HCT116 (cell line): Measurements from ENCODE around the gene BPIFB6. TPM values are rescaled to one million over a fixed set of nuclear protein-coding genes. Genes with fewer than 3 reads are reported as not detected.

Source experiments
- ATAC-seq: fragments of 200-7000 bp; cut with Tn5 transposase; 2 replicates; pipeline ENCODE4 v1.9.1; 2020; ENCODE audit warnings: mild to moderate bottlenecking, moderate library complexity
- BruUV-seq: library from RNA; stranded (reverse); fragments of 400-500 nt; replicated peaks from 2 replicates; lab custom pipeline; 2021; lab: Mats Ljungman, UMichigan
- CTCF ChIA-PET: fragments of 300-600 bp; sonication (Branson Sonifier 250); formaldehyde crosslinking; loops from one replicate; lab custom pipeline; 2021; ENCODE audit warnings: antibody characterized with exemption; lab: Charles Lee
- POLR2A ChIA-PET: fragments of 300-600, 350-600 bp; sonication (Branson Sonifier 250); formaldehyde crosslinking; loops from one replicate; lab custom pipeline; 2021; ENCODE audit warnings: antibody characterized with exemption; lab: Charles Lee
- RAD21 ChIA-PET, 2 experiments: fragments of 300-600 bp; sonication (Branson Sonifier 250); formaldehyde crosslinking; loops; one replicate each; lab custom pipeline; 2023; ENCODE audit warnings: low total read pairs in 2 of 2; ENCODE audit not compliant: uncharacterized antibody in 2 of 2, unreplicated experiment in 2 of 2, low non-redundant PET in 1 of 2; lab: Charles Lee
- DNase-seq: peaks from one replicate; pipeline ENCODE4 v3.0.0-alpha.2; 2010; ENCODE audit warnings: low read depth, low spot score
- H2AFZ ChIP-seq: fragments of 200-600 bp; shearing (Covaris generic), sonication (generic); 2 replicates; pipeline ENCODE4 v1.6.1; 2017; ENCODE audit warnings: low read depth, mixed run types, mixed read lengths, antibody characterized with exemption, low read length; ENCODE audit not compliant: poor library complexity, severe bottlenecking
- H3K27ac ChIP-seq: 2 replicates; pipeline ENCODE4 v1.5.1; 2012; ENCODE audit warnings: low read depth, low read length
- H3K27me3 ChIP-seq: fragments of 200-600 bp; sonication (generic); 2 replicates; pipeline ENCODE4 v1.6.1; 2016; ENCODE audit warnings: mixed run types, low read length, mixed read lengths; ENCODE audit not compliant: insufficient read depth
- H3K36me3 ChIP-seq, 2 experiments: fragments of 200-500 bp in 1 of 2; fragments of 200-600 bp in 1 of 2; sonication (Bioruptor generic) in 1 of 2; sonication (generic) in 1 of 2; 2 replicates each; pipeline versions ENCODE4 v1.5.1 to v1.6.1; 2014 to 2016; ENCODE audit warnings: low read length in 2 of 2, inconsistent platforms in 1 of 2, mixed read lengths in 1 of 2, mixed run types in 1 of 2; ENCODE audit not compliant: insufficient read depth in 2 of 2, control insufficient read depth in 1 of 2
- H3K4me1 ChIP-seq, 2 experiments: fragments of 200-600 bp in 1 of 2; sonication (generic) in 1 of 2; 2 replicates each; pipeline versions ENCODE4 v1.5.1 to v1.6.1; 2012 to 2017; ENCODE audit warnings: low read length in 2 of 2, inconsistent platforms in 1 of 2, mild to moderate bottlenecking in 1 of 2, mixed read lengths in 1 of 2, mixed run types in 1 of 2, moderate library complexity in 1 of 2; ENCODE audit not compliant: insufficient read depth in 2 of 2, control insufficient read depth in 1 of 2
- H3K4me2 ChIP-seq: fragments of 200-600 bp; sonication (generic); 2 replicates; pipeline ENCODE4 v1.6.1; 2017; ENCODE audit warnings: mixed run types, low read length, mixed read lengths
- H3K4me3 ChIP-seq, 2 experiments: fragments of 200-600 bp in 1 of 2; sonication (generic) in 1 of 2; replicated peaks in 1 of 2; 2 replicates each; pipeline ENCODE4 v1.5.1; 2011 to 2016; ENCODE audit warnings: low read length in 2 of 2, control low read depth in 1 of 2, low read depth in 1 of 2, mild to moderate bottlenecking in 1 of 2, mixed read lengths in 1 of 2, mixed run types in 1 of 2
- H3K79me2 ChIP-seq: fragments of 200-600 bp; sonication (generic); 2 replicates; pipeline ENCODE4 v1.6.1; 2017; ENCODE audit warnings: mild to moderate bottlenecking, mixed run types, low read length, moderate library complexity, mixed read lengths; ENCODE audit not compliant: insufficient read depth
- H3K9ac ChIP-seq: fragments of 200-600 bp; sonication (generic); 2 replicates; pipeline ENCODE4 v1.6.1; 2016; ENCODE audit warnings: low read length, mixed read lengths
- H3K9me2 ChIP-seq: fragments of 200-600 bp; sonication (generic), shearing (Covaris generic); 2 replicates; pipeline ENCODE4 v1.6.1; 2017; ENCODE audit warnings: mixed run types, mild to moderate bottlenecking, moderate library complexity; ENCODE audit not compliant: insufficient read depth
- H3K9me3 ChIP-seq, 2 experiments: fragments of 200-500 bp in 1 of 2; fragments of 200-600 bp in 1 of 2; sonication (Bioruptor generic) in 1 of 2; sonication (generic) in 1 of 2; 2 replicates each; pipeline ENCODE4 v1.6.1; 2014 to 2017; ENCODE audit warnings: low read length in 2 of 2, mixed read lengths in 2 of 2, inconsistent platforms in 1 of 2, low read depth in 1 of 2, mild to moderate bottlenecking in 1 of 2, mixed run types in 1 of 2, moderate library complexity in 1 of 2; ENCODE audit not compliant: control insufficient read depth in 1 of 2, insufficient read depth in 1 of 2
- H4K20me1 ChIP-seq: fragments of 200-600 bp; sonication (generic), shearing (Covaris generic); 2 replicates; pipeline ENCODE4 v1.6.1; 2017; ENCODE audit warnings: mixed run types, mild to moderate bottlenecking, moderate library complexity; ENCODE audit not compliant: insufficient read depth
- ATF3 ChIP-seq: IDR thresholded peaks from 2 replicates; pipeline ENCODE4 v1.6.1; 2012
- CBX3 ChIP-seq: IDR thresholded peaks from 2 replicates; pipeline ENCODE4 v1.6.1; 2012; ENCODE audit warnings: low read depth
- CEBPB ChIP-seq: IDR thresholded peaks from 2 replicates; pipeline ENCODE4 v1.6.1; 2012; ENCODE audit warnings: low read depth
- EGR1 ChIP-seq: IDR thresholded peaks from 2 replicates; pipeline ENCODE4 v1.6.1; 2012; ENCODE audit warnings: low read depth
- ELF1 ChIP-seq: IDR thresholded peaks from 2 replicates; pipeline ENCODE4 v1.6.1; 2012; ENCODE audit warnings: low read depth, borderline replicate concordance
- EZH2 ChIP-seq: fragments of 200-600 bp; sonication (generic); IDR thresholded peaks from 2 replicates; pipeline ENCODE4 v1.6.1; 2017; ENCODE audit warnings: antibody characterized with exemption, mixed run types
- EZH2phosphoT487 ChIP-seq: fragments of 200-600 bp; IDR thresholded peaks from 2 replicates; pipeline ENCODE4 v1.6.1; 2018; ENCODE audit warnings: antibody characterized with exemption, borderline replicate concordance
- JUND ChIP-seq: IDR thresholded peaks from 2 replicates; pipeline ENCODE4 v1.6.1; 2012
- POLR2A ChIP-seq: IDR thresholded peaks from 2 replicates; pipeline ENCODE4 v1.7.0; 2011; ENCODE audit warnings: borderline replicate concordance; ENCODE audit not compliant: insufficient read depth, insufficient read length; ENCODE audit errors: extremely low read depth
- RAD21 ChIP-seq: IDR thresholded peaks from 2 replicates; pipeline ENCODE4 v1.6.1; 2012; ENCODE audit warnings: low read depth, mild to moderate bottlenecking
- REST ChIP-seq: IDR thresholded peaks from 2 replicates; pipeline ENCODE4 v1.6.1; 2012; ENCODE audit warnings: low read depth
- SIN3A ChIP-seq: IDR thresholded peaks from 2 replicates; pipeline ENCODE4 v1.6.1; 2012; ENCODE audit warnings: low read depth
- SP1 ChIP-seq: IDR thresholded peaks from 2 replicates; pipeline ENCODE4 v1.6.1; 2012; ENCODE audit warnings: low read depth
- SRF ChIP-seq: IDR thresholded peaks from 2 replicates; pipeline ENCODE4 v1.6.1; 2012; ENCODE audit warnings: low read depth
- YY1 ChIP-seq: IDR thresholded peaks from 2 replicates; pipeline ENCODE4 v1.6.1; 2011; ENCODE audit warnings: low read length, low read depth, moderate library complexity, mild to moderate bottlenecking; ENCODE audit not compliant: insufficient replicate concordance; ENCODE audit errors: extremely low read depth
- ZFX ChIP-seq: fragments of 450-650 bp; IDR thresholded peaks from 2 replicates; pipeline ENCODE4 v1.6.1; 2017
- intact Hi-C: fragments of 100-400 bp; cut with micrococcal nuclease; formaldehyde crosslinking; loops from 2 replicates; pipeline ENCODE4 v1.10.0; 2022
- total RNA-seq: library from RNA; stranded (reverse); gene quantifications from one replicate; pipeline ENCODE4 v1.2.1, GENCODE V29; 2021; ENCODE audit not compliant: unreplicated experiment
- TF ChIP-seq, protein P1 (sequence below), 3 experiments: fragments of 200-600 bp in 1 of 3; sonication (generic) in 1 of 3; IDR thresholded peaks in 2 of 3; conservative IDR thresholded peaks in 1 of 3; 2 replicates each; pipeline ENCODE4 v1.5.1; 2012 to 2017; ENCODE audit warnings: low read depth in 2 of 3, low read length in 2 of 3, antibody characterized with exemption in 1 of 3, borderline replicate concordance in 1 of 3, control low read depth in 1 of 3, mild to moderate bottlenecking in 1 of 3, mixed read lengths in 1 of 3, mixed run types in 1 of 3, moderate library complexity in 1 of 3; ENCODE audit not compliant: insufficient read depth in 1 of 3

BPIFB6 gene
- total RNA-seq, 1 experiment from 2014 or later = not detected

DNA sequence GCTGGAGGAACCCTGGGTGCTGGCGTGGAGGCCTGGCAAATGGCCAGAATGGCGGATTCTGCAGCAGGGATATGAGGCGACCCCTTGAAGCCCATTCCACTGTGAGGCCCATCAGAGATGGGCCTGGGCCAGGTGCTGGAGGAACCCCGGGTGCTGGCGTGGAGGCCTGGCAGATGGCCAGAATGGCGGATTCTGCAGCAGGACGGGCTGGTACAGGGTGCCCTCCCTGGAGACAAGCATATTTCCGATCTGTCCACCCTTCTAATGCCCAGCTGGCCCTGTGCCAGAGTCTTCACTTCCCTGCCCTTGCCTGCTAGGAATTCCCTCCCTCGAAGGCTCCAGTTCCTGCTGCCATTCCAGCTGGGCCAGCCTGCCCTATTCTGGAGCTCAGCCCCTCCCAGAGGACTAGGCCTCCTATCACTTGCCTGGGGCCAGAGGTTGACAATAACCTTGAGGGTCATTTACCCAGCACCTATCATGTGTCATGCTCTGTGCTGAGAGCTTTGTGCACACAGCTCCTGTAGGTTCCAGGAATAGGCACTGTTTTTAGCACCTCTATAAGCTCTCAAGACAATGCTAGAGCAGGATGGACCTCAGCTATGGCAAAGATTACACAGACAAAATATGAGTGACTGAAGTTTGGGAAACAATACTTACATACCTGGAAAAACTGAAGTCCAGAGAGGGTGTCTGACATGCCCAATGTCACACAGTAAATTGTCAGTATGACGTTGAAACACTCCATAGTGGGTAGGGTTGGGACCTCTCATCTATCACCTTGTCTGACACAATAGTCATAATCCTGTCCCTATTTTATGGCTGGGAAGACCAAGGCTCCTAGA, 48.6 kb upstream of the BPIFB6 start:
- no peak overlapping the region for H3K27ac ChIP-seq
- no peaks in the 10 kb centered on the region for H3K36me3 ChIP-seq
- no peak overlapping the region for H3K9ac ChIP-seq
- no TSS peak for BruUV-seq
- no peak for ATAC-seq
- POLR2A ChIA-PET = no interaction called here
- H3K4me2 ChIP-seq = no peak overlapping the region
- no peak overlapping the region for H2AFZ ChIP-seq
- no peak for DNase-seq
- TF ChIP-seq RAD21 (no peak), REST (no peak), EZH2phosphoT487 (no peak), SRF (no peak), EZH2 (no peak), ATF3 (no peak), SP1 (no peak), CEBPB (no peak), CBX3 (no peak), SIN3A (no peak), ELF1 (no peak), EGR1 (no peak), YY1 (no peak), POLR2A (no peak), JUND (no peak), ZFX (no peak)
- TF ChIP-seq, protein P1, sequence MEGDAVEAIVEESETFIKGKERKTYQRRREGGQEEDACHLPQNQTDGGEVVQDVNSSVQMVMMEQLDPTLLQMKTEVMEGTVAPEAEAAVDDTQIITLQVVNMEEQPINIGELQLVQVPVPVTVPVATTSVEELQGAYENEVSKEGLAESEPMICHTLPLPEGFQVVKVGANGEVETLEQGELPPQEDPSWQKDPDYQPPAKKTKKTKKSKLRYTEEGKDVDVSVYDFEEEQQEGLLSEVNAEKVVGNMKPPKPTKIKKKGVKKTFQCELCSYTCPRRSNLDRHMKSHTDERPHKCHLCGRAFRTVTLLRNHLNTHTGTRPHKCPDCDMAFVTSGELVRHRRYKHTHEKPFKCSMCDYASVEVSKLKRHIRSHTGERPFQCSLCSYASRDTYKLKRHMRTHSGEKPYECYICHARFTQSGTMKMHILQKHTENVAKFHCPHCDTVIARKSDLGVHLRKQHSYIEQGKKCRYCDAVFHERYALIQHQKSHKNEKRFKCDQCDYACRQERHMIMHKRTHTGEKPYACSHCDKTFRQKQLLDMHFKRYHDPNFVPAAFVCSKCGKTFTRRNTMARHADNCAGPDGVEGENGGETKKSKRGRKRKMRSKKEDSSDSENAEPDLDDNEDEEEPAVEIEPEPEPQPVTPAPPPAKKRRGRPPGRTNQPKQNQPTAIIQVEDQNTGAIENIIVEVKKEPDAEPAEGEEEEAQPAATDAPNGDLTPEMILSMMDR (IDR thresholded peaks at IDR 0.05 in 2 of 3, conservative IDR thresholded peaks at IDR 0.05 in 1 of 3; ENCODE audit: borderline replicate concordance in 1 of 3, insufficient read depth in 1 of 3, low read depth in 2 of 3, low read length in 2 of 3) = no peak
- CTCF ChIA-PET = no interaction called here
- intact Hi-C loops = no loop called here
- H3K4me1 ChIP-seq = peaks cover 0 to under 1% of the 10 kb centered on the region in 2 experiments; a peak in 1 of 4 replicates
- no peaks in the 10 kb centered on the region for H3K79me2 ChIP-seq
- H3K27me3 ChIP-seq = no peaks in the 10 kb centered on the region
- no peaks in the 10 kb centered on the region for H3K9me2 ChIP-seq
- RAD21 ChIA-PET = no interaction called here
- H3K9me3 ChIP-seq = no peaks in the 10 kb centered on the region
- no peak overlapping the region for H3K4me3 ChIP-seq
- H4K20me1 ChIP-seq = no peaks in the 10 kb centered on the region
